PC-3 (cell line): Measurements from ENCODE around the gene TLR3.

Experiments
- EZH2 ChIP-seq: fragments of 300-600 bp; sonication (generic); IDR thresholded peaks from one replicate; pipeline ENCODE4 v1.6.1; 2017; ENCODE audit warnings: antibody characterized with exemption, mild to moderate bottlenecking, low read length; ENCODE audit not compliant: unreplicated experiment
- TF ChIP-seq, protein P1 (sequence below): fragments of 300-600 bp; sonication (generic); conservative IDR thresholded peaks from 2 replicates; pipeline ENCODE4 v1.5.1; 2017; ENCODE audit warnings: antibody characterized with exemption, low read depth, mild to moderate bottlenecking, low read length

GRCh38 chr4:186024637-186025407, 44.1 kb upstream of the TLR3 start:
- TF ChIP-seq, protein P1, sequence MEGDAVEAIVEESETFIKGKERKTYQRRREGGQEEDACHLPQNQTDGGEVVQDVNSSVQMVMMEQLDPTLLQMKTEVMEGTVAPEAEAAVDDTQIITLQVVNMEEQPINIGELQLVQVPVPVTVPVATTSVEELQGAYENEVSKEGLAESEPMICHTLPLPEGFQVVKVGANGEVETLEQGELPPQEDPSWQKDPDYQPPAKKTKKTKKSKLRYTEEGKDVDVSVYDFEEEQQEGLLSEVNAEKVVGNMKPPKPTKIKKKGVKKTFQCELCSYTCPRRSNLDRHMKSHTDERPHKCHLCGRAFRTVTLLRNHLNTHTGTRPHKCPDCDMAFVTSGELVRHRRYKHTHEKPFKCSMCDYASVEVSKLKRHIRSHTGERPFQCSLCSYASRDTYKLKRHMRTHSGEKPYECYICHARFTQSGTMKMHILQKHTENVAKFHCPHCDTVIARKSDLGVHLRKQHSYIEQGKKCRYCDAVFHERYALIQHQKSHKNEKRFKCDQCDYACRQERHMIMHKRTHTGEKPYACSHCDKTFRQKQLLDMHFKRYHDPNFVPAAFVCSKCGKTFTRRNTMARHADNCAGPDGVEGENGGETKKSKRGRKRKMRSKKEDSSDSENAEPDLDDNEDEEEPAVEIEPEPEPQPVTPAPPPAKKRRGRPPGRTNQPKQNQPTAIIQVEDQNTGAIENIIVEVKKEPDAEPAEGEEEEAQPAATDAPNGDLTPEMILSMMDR, result no peak
- no peak for TF ChIP-seq EZH2
